Measurements from ENCODE around the gene SYNE1. TPM values are rescaled to one million over a fixed set of nuclear protein-coding genes. Genes with fewer than 3 reads are reported as not detected.

Gene SYNE1
- total RNA-seq, 1 donor from 2014 or later: 24.9 TPM

DNA sequence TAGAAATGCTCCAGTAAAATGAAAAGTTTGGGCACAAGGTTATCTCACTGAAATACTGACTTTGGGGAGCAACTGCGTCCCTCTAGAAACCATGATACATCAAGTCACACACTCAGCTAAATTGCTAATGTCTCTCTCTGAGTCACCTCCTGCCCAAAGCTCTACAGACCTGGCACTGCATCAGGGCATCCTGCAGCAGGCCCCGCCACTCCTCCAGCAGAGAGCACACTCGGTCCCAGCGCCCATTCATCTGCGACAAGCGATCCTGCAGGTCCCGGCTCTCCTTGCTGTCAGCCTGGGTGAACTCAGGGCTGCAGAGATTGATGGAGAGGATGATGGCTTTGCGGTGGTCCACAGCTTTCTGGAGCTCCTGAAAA, 500.7 kb downstream of the SYNE1 start:
- no peak overlapping the region for H3K4me3 Mint-ChIP-seq
- H3K36me3 Mint-ChIP-seq (ENCODE audit: low read depth): peaks cover 4% of the 10 kb centered on the region
- H3K9me3 Mint-ChIP-seq: no peaks in the 10 kb centered on the region

DNA sequence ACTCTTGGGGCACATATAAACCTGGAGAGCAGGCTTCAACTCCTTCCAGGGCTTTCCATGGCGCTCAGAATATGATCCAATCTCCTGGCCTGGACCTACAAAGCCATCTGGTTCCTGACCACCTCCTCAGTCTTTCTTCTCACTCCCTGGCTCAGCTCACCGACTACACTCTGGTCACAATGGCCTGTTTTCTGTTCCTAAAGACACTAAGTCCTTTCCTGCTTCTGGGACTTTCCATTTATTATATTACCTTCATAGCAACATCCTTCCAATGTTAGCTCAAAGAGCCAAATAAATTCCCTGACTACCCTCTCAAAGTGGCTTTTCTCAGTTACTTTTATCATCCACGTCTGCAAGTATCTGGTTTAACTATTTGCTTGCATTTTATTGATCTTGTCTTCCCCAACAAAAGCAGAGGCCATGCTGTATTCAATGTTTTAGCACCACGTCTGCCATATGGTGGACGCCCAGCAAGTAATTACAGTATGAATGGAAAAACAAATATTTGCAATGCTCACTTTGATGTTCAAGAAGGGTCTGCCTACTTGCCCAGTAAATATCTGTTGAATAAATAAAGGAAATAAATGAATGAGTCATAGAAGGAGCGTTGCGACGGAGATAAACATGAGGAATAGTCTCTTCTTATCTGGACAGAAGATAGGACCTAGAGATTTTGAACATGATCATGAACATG, 501.3 kb downstream of the SYNE1 start:
- TF ChIP-seq CTCF (conservative IDR thresholded peaks at IDR 0.05): no peak
- no peaks in the 10 kb centered on the region for H3K4me1 Mint-ChIP-seq
- no peaks in the 10 kb centered on the region for H3K27me3 Mint-ChIP-seq (ENCODE audit: low read depth)
- H3K4me3 Mint-ChIP-seq: no peak overlapping the region
- no peak for DNase-seq (ENCODE audit: low read depth, low spot score)
- peaks cover 4% of the 10 kb centered on the region for H3K36me3 Mint-ChIP-seq (ENCODE audit: low read depth)
- H3K9me3 Mint-ChIP-seq: no peaks in the 10 kb centered on the region
- H3K27ac Mint-ChIP-seq (ENCODE audit: unreplicated experiment): no peak overlapping the region

More for the DNA sequence above, 500.7 kb downstream of the SYNE1 start:
- H3K4me1 Mint-ChIP-seq: no peaks in the 10 kb centered on the region
- no peak for DNase-seq (ENCODE audit: low read depth, low spot score)
- H3K27ac Mint-ChIP-seq (ENCODE audit: unreplicated experiment): no peak overlapping the region
- TF ChIP-seq CTCF (conservative IDR thresholded peaks at IDR 0.05): no peak
- H3K27me3 Mint-ChIP-seq (ENCODE audit: low read depth): no peaks in the 10 kb centered on the region

GRCh38 chr6:152130441-152130840, 506.7 kb downstream of the SYNE1 start:
- no peaks in the 10 kb centered on the region for H3K27me3 Mint-ChIP-seq (ENCODE audit: low read depth)
- peaks cover 6% of the 10 kb centered on the region for H3K36me3 Mint-ChIP-seq (ENCODE audit: low read depth)
- H3K9me3 Mint-ChIP-seq: no peaks in the 10 kb centered on the region
- no peak for DNase-seq (ENCODE audit: low read depth, low spot score)
- peaks cover 4% of the 10 kb centered on the region for H3K4me1 Mint-ChIP-seq
- H3K4me3 Mint-ChIP-seq: no peak overlapping the region
- H3K27ac Mint-ChIP-seq (ENCODE audit: unreplicated experiment): no peak overlapping the region
- no peak for TF ChIP-seq CTCF (conservative IDR thresholded peaks at IDR 0.05)

- peak overlapping the region; percentile 81 for H3K27ac Mint-ChIP-seq (ENCODE audit: unreplicated experiment)
- no peak for TF ChIP-seq CTCF (conservative IDR thresholded peaks at IDR 0.05)
Observed at GRCh38 chr6:152129691-152130151, 507.4 kb downstream of the SYNE1 start.

GRCh38 chr6:152127432-152128165, 509.6 kb downstream of the SYNE1 start:
- Mint-ChIP-seq H3K4me3 (no peak overlapping the region), H3K4me1 (peaks cover 4% of the 10 kb centered on the region), H3K27ac (ENCODE audit: unreplicated experiment) (no peak overlapping the region), H3K36me3 (ENCODE audit: low read depth) (peaks cover 6% of the 10 kb centered on the region), H3K27me3 (ENCODE audit: low read depth) (no peaks in the 10 kb centered on the region), H3K9me3 (no peaks in the 10 kb centered on the region)
- no peak for TF ChIP-seq CTCF (conservative IDR thresholded peaks at IDR 0.05)
- no peak for DNase-seq (ENCODE audit: low read depth, low spot score)

More at GRCh38 chr6:152129691-152130151, 507.4 kb downstream of the SYNE1 start:
- Mint-ChIP-seq H3K27me3 (ENCODE audit: low read depth) (no peaks in the 10 kb centered on the region), H3K4me3 (no peak overlapping the region), H3K4me1 (peaks cover 4% of the 10 kb centered on the region), H3K9me3 (no peaks in the 10 kb centered on the region), H3K36me3 (ENCODE audit: low read depth) (peaks cover 6% of the 10 kb centered on the region)
- no peak for DNase-seq (ENCODE audit: low read depth, low spot score)

Data from neural crest cell (in vitro differentiated cells).